Measurements from ENCODE around the gene TP53TG5.
"Not testable (repeated sequence)": the region's sequence is repeated elsewhere in the genome, so short reads cannot be mapped to it uniquely, and the experiment has no call there.

TP53TG5 gene

GRCh38 chr20:45365444-45365970, 12.6 kb downstream of the TP53TG5 start:
- no peak for DNase-seq

DNA sequence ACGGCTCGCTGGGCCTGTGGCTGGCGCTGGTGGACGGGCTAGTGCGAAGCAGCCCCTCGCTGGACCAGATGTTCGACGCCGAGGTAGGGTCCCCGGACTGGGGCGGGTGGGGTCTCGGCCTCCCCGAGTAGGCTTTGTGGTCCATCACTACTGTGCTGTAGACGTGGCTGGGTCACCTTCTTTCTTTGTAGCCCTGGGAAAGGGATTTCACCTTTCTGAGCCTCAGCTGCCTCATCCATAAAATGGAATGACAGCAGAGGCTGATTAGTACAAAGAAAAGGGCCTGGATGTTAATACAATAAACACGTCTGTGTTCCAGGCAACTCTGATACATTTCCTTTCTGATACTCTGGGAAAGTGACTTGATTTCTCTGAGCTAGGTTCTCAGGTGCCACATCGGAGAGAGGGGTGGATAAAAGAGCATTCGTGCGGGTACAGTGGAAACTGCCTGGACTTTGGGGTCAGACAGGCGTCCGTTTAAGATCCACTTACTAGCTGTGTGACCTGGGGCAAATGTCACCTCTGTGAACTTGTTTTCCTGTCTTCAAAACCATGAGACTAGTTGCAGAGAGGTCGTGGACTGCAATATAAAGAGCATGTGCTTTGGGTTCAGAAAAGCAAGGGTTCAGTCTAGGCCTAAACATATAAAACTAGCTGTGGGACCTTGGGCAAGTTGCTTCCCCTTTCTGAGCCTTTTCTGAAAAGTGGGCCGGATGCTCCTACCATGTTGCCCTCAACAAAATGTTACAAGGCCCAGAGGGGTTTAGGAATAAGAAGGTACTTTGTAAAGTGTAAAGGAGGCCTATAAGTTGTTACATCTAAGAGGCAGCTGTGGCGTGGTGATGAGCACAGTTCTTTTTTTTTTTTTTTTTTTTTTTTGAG, 14.3 kb downstream of the TP53TG5 start:
- no peak for DNase-seq

GRCh38 chr20:45362804-45363610, 15.1 kb downstream of the TP53TG5 start, which contains the start of gene SYS1:
SYS1 (plus strand) TSS chr20:45363156; CDS start chr20:45363532, 376 bp downstream.
- DNase-seq = peak; percentile 98

GRCh38 chr20:45361793-45362192, 16.3 kb downstream of the TP53TG5 start:
- no peak for DNase-seq

DNA sequence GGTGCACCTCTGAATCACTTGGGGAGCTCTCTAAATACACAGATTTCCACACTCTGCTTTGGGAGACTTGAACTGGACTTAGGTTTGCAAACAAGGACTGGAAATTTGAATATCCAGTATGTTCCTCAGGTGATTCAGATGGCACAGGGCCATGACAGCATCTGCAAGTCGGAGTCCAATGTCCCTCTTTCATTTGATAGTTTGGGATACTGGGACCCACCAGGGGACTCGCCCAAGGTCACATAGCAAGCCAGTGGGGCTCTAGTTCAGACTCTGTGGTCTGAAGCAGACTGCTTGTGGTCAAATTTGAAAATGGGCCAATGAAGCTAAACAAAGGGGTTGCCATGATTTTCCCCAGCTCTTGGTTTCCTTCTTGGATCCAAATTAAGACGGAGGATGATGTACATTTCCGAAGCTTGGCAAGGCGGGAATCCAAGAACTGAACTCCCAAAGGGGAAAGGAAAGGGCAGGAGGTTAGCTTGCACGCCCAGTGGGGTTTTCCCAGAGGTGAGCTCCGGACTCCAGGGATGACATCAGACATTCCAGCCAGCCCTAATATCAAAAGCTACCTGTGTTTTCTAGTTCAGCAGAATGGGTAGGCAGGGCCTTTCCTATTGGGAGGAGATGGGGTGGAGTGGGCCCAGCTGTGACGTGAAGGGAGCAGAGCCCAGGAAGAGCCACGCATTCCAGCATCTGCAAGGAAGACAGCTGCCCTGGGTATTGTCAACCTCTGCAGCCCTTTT, 18.5 kb downstream of the TP53TG5 start:
- peak; percentile 62 for DNase-seq

GRCh38 chr20:45359069-45359405, 19.1 kb downstream of the TP53TG5 start:
- peak; percentile 48 for DNase-seq

DNA sequence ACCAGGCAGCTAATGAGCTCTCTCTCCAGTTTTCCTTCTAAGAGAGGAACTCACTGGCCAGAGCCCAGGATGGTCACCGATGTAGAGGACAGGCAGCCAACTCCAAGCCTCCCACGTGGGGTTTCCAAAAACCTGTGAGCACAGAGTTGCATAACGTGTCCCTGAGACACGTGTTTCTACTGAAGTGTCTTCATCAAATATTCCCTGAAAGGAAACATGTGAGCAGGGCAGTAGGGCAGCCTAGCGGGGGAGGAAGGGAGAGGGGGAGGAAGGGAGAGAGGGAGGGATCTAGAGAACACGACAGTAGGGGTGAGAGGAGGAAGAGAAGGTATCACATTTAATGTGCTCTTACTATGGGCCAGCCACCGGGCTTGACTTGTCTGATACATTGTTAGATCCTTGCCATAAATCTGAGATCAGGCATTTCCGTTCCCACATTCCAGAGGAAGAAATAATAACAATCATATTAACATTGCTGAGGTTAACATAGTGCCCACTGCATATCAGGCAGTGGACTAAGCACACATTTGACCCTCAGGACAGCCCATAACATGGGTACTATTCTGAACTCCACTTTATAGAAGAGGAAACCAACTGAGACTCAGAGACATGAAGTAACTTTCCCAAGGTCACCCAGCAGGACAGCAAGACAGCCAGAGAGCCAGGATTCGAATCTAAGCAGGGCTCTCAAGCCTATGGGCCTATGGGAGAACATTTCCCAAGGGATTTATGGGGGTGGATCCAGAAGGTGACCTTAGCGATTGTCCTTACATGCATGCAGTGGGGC, 19.6 kb downstream of the TP53TG5 start:
- peak; percentile 74 for DNase-seq

- DNase-seq = peak; percentile 56
Observed at GRCh38 chr20:45355209-45356084, 22.7 kb downstream of the TP53TG5 start.

DNA sequence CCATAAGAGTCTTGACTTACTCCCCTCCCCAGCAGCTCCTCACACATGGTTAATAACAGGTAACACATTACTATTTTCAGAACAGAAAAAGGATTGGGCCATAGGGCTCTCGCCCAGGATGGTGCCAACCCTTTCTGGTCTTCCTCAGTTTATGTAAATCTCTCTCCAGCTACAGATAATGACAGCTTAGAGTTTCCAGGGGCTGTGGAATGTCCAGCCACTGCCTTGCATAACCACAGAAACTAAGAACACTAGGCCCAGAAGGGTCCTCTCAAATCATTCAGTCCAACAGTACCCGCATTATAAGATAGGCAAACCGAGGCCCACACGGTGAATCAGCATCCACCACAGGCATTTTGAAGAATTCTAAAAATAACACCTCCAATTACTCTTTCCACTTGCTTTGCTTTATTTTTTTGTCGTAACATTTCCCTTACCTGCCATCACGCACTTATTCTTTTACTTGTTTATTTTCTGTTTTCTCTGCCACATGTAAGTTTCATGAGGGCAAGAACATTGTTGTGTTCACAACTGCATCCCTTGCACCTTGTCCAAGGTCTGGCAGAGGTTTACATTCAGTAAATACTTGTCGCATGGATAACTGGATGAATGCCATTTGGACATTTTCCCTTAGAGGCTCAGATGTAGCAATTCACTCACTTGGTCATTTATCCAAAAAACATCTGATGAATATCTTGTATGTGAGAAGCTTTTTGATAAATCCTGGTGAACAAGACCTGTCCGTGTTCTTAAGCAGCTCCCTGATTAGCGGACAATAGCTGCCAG, 23.5 kb downstream of the TP53TG5 start:
- DNase-seq = peak; percentile 61

GRCh38 chr20:45353746-45354145, 24.4 kb downstream of the TP53TG5 start:
- DNase-seq = no peak

GRCh38 chr20:45352729-45353128, 25.4 kb downstream of the TP53TG5 start:
- DNase-seq = no peak

DNA sequence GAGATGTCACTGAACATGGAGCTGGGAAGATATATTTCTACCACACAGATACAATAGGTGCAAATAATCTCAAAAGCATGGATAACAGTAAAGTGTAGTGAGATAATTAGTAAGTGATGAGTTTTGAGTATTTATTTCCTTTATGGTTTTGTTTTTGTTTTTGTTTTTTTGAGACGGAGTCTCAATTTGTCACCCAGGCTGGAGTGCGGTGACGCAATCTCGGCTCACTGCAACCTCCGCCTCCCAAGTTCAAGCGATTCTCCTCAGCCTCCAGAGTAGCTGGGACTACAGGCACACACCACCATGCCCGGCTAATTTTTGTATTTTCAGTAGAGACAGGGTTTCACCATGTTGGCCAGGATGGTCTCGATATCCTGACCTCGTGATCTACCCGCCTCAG, 27.3 kb downstream of the TP53TG5 start:
- DNase-seq = not testable (repeated sequence)

DNA sequence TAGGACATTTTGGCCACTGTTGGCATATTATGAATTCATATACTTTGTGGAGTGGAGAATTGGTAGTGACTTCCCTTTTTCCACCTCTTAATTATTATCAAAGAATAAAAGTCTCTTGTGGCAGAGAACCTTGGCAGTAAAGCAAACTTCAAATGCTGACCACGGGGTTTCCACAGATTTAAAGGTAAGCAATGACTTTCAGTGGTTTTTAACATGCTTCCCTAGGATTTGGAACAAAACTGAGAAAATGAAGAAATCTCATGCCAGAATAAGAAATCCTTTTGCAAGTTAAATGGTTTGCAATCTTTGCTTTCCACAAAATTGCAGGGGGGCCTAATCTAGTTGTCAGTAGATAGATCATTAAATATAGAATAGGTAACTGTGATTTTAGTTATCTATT, 27.9 kb downstream of the TP53TG5 start:
- DNase-seq = no peak

DNA sequence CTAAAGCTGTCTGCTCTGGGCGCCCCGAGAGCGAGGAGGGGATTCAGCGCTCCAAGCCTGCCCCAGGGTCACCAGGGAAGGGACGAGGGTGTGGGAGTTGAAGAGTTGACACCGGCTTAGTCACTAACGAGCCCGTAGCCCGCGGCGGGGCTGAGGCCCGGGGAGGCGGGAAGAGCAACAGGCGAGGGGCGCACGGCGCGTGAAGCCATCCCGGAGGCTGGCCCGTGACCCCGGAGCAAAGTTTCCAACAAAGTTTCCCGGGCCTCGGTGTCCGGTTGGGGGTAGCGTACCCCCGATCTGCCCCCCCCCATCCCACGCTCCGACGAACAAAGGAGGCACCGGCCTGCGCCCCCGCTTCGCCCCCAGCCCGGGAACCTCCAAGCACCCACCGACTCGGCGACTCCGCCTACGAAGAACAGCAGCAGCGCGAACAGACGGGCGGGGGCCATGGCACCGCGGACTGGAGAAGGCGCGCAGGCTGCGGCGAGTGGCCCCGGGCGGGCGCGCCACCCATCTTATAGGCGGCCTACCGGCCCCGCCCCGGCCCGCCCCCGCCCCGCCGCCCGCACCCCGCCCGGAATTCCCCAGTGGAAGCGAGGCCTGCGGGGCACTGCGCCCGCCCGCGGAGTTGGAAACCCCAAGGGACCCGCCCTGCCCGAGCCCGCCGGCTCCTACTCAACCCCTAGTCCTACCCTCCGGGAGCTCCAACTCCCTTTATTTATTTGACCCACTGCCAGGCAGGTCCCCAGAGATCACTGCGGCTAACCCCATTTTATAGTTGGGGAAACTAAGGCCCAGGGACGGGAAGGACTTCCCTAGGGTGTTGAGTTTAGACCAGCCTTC, 30.0 kb downstream of the TP53TG5 start, which contains the start of gene SDC4:
Gene SDC4 (minus strand): TSS at position 489 of the 843 bp plus-strand sequence. CDS start 40 bp downstream, at position 449.
- DNase-seq = peak; percentile 70

DNA sequence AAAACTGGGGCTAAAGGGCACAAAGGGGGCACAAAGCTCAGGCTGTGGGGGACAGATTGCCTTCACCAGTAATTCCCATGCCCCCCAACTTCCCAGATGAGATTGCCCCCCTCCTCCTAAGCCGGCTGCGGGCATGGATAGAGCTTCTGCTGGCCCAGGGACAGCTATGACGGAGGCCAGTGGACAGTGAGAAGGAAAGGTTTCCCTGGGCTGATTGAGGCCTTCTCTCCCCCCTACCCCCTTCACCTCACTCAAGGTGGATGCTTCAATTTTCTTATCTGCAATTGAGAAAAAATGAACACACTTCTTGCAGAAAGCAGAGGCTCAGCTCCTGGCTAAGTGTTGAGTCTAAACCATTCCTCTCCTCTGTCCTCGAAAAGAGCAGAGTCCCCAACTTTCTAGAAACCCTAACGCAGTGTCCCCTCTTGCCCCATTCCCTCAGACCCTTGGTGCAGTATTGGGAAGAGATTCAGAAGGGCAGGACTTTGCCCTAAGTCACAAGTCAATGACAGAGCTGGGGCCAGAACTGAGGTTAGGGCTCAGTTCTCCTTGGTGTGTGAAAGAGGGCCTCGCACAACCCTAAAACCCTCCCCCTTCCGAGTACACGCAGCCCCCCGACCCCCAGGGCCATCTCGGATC, 30.7 kb downstream of the TP53TG5 start:
- DNase-seq = no peak

- DNase-seq = peak; percentile 34
Observed at GRCh38 chr20:45346851-45347250, 31.3 kb downstream of the TP53TG5 start.

- DNase-seq = no peak
Observed at GRCh38 chr20:45346291-45346718, 31.8 kb downstream of the TP53TG5 start.
